Right kidney (tissue), 1 donor: ENCODE data around the gene SLC6A13.

ENCODE experiments used
- DNase-seq: peaks from one replicate; pipeline ENCODE4 v3.0.0-alpha.2; 2016

SLC6A13 gene

GRCh38 chr12:177980-178828 is 84.4 kb downstream of the SLC6A13 start:
- no peak for DNase-seq

GRCh38 chr12:177336-177979 is 85.2 kb downstream of the SLC6A13 start:
- DNase-seq = no peak

GRCh38 chr12:176321-177181 is 86.1 kb downstream of the SLC6A13 start:
- DNase-seq = no peak

GRCh38 chr12:175759-176158 is 86.9 kb downstream of the SLC6A13 start:
- DNase-seq = no peak

GRCh38 chr12:175250-175649 is 87.4 kb downstream of the SLC6A13 start:
- DNase-seq = no peak

GRCh38 chr12:174596-174995 is 88.0 kb downstream of the SLC6A13 start:
- DNase-seq = no peak

GRCh38 chr12:174124-174523 is 88.5 kb downstream of the SLC6A13 start:
- DNase-seq = no peak

GRCh38 chr12:172732-173161 is 89.9 kb downstream of the SLC6A13 start:
- DNase-seq = no peak

GRCh38 chr12:171743-172676 is 90.6 kb downstream of the SLC6A13 start:
- DNase-seq = no peak

GRCh38 chr12:171276-171675 is 91.4 kb downstream of the SLC6A13 start:
- DNase-seq = no peak
